GM13977 (cell line): ENCODE data around the gene KIFAP3.

Source experiments
- DNase-seq: peaks from one replicate; pipeline ENCODE4 v3.0.0; 2012; ENCODE audit warnings: low spot score
- in situ Hi-C: fragments of 300-500 bp; cut with MboI; formaldehyde crosslinking; loops from one replicate; pipeline ENCODE4 v1.12.0; 2022; ENCODE audit warnings: low sequenced_read_pairs, low pct_unique_long_range_greater_than_20kb, mixed read lengths, inconsistent platforms; ENCODE audit not compliant: unreplicated experiment
- TF ChIP-seq, protein P1 (sequence below): IDR thresholded peaks from 2 replicates; pipeline ENCODE4 v1.5.1; 2012; ENCODE audit warnings: mild to moderate bottlenecking, control low read depth; ENCODE audit not compliant: insufficient read depth; ENCODE audit errors: extremely low read depth, missing control alignments

KIFAP3 gene

GRCh38 chr1:169989246-169989645 lies 85.2 kb downstream of the KIFAP3 start:
- TF ChIP-seq, protein P1, sequence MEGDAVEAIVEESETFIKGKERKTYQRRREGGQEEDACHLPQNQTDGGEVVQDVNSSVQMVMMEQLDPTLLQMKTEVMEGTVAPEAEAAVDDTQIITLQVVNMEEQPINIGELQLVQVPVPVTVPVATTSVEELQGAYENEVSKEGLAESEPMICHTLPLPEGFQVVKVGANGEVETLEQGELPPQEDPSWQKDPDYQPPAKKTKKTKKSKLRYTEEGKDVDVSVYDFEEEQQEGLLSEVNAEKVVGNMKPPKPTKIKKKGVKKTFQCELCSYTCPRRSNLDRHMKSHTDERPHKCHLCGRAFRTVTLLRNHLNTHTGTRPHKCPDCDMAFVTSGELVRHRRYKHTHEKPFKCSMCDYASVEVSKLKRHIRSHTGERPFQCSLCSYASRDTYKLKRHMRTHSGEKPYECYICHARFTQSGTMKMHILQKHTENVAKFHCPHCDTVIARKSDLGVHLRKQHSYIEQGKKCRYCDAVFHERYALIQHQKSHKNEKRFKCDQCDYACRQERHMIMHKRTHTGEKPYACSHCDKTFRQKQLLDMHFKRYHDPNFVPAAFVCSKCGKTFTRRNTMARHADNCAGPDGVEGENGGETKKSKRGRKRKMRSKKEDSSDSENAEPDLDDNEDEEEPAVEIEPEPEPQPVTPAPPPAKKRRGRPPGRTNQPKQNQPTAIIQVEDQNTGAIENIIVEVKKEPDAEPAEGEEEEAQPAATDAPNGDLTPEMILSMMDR: no peak
- in situ Hi-C loops: no loop called here
- DNase-seq: no peak

GRCh38 chr1:169985757-169986156 lies 88.7 kb downstream of the KIFAP3 start:
- in situ Hi-C loops: no loop called here
- TF ChIP-seq, protein P1: no peak
- DNase-seq: no peak

DNA sequence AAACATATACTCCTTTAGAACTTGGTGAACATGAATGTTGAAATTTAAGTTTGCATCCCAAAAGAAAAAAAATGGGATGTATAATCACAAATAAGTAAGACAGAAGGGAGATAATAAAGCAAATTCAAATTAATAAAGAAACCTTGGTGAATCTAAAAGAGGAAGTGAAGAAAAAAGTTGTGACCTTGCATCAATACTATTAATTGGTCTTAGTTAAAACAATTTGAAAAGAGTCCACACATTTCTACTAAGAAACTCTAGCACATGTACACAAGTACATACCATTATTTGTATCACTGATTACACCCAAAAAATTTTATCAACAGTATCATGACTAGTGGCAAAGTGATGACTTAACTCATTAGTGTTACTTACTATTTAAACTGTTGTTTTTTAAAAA lies 100.4 kb downstream of the KIFAP3 start:
- TF ChIP-seq, protein P1: no peak
- in situ Hi-C loops: no loop called here

DNA sequence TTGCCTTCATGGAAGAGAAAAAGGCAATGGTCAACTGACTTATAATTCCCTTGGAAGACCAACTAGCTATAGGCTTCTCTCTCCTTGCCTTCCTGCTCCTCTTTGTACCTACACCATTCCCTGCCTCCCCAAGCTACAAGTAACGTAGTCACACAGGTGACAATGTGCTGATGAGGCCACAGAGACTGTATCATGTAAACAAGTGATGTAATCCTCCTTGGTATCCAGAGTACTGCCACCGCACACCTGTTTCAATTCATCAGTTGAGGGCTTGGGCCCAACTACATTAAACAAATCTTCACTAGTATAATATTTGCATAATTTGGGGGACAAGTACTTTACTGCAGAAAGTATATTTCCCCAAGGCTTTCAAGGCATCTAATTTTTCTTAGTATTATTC lies 104.4 kb downstream of the KIFAP3 start:
- TF ChIP-seq, protein P1: no peak
- in situ Hi-C loops: no loop called here
- no peak for DNase-seq

More for the DNA sequence above, 100.4 kb downstream of the KIFAP3 start:
- DNase-seq: no peak

- in situ Hi-C loops: no loop called here
- TF ChIP-seq, protein P1: no peak
- no peak for DNase-seq
These were observed 106.3 kb downstream of the KIFAP3 start for GRCh38 chr1:169968174-169968573.

- in situ Hi-C loops: no loop called here
- TF ChIP-seq, protein P1: no peak
- DNase-seq: no peak
These were observed 110.3 kb downstream of the KIFAP3 start for GRCh38 chr1:169964206-169964605.

DNA sequence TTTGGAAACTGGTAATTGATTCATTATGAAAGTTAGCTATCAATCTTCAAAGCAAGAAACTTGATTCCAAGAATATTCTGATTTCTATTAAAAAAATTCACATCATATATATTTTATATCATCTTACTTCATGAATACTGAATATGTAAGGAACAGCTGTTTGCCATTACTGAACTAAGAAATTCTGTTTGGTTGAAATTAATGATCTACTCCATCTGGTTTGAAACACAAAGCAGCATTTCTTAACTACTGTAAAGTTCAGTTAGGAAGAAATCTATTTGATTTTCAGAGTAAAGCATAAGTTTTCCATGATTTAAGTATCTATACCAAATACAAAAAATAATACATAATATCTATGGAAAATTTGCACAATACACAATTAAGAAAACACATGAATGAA lies 114.8 kb downstream of the KIFAP3 start:
- TF ChIP-seq, protein P1: no peak
- no peak for DNase-seq
- in situ Hi-C loops: no loop called here
